Effector CD4-positive, alpha-beta T cell (primary cell): ENCODE results near the gene THBD. TPM values are rescaled to one million over a fixed set of nuclear protein-coding genes. Genes with fewer than 3 reads are reported as not detected.

Source experiments
- DNase-seq: peaks from one replicate; pipeline ENCODE4 v3.0.0-alpha.2; 2020
- total RNA-seq: gene quantifications from one replicate; lab custom pipeline; 2026; lab: John Stamatoyannopoulos, UW

Gene THBD, protein sequence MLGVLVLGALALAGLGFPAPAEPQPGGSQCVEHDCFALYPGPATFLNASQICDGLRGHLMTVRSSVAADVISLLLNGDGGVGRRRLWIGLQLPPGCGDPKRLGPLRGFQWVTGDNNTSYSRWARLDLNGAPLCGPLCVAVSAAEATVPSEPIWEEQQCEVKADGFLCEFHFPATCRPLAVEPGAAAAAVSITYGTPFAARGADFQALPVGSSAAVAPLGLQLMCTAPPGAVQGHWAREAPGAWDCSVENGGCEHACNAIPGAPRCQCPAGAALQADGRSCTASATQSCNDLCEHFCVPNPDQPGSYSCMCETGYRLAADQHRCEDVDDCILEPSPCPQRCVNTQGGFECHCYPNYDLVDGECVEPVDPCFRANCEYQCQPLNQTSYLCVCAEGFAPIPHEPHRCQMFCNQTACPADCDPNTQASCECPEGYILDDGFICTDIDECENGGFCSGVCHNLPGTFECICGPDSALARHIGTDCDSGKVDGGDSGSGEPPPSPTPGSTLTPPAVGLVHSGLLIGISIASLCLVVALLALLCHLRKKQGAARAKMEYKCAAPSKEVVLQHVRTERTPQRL
- not detected for total RNA-seq

DNA sequence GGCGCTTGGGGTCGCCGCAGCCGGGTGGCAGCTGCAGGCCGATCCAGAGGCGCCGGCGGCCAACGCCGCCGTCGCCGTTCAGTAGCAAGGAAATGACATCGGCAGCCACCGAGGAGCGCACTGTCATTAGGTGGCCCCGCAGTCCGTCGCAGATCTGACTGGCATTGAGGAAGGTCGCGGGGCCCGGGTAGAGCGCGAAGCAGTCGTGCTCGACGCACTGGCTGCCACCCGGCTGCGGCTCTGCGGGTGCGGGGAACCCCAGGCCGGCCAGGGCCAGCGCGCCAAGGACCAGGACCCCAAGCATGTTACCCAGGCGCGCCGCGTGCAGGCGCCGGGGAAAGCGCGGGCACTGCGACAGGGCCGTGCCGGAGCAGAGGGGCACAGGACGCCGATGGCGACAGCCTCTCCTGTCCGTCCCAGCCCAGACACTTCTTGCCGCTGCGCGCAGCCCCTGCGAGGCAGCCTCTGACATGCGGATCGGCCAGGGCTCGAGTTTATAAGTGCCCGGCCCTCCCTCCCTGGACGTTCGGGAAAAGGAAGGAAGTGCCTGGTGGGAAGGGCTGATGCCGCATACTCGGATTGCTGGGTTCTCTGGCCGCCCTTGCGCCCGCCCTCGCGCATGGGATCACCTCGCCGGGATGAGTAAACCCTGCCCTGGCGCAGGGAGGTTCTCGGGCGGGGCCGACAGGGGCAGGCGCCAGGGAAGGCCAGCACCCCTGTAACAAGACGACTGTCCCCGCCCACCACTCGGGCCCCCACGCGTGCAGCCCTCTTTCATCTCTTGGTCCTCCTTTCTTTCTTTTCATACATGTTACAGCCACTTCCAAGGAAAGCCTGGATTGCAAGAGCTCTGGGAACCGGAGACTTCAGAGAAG, at the start of gene THBD:
THBD (minus strand) TSS at position 472 of the 875 bp plus-strand sequence; CDS start at position 304, 168 bp downstream.
- no peak for DNase-seq

DNA sequence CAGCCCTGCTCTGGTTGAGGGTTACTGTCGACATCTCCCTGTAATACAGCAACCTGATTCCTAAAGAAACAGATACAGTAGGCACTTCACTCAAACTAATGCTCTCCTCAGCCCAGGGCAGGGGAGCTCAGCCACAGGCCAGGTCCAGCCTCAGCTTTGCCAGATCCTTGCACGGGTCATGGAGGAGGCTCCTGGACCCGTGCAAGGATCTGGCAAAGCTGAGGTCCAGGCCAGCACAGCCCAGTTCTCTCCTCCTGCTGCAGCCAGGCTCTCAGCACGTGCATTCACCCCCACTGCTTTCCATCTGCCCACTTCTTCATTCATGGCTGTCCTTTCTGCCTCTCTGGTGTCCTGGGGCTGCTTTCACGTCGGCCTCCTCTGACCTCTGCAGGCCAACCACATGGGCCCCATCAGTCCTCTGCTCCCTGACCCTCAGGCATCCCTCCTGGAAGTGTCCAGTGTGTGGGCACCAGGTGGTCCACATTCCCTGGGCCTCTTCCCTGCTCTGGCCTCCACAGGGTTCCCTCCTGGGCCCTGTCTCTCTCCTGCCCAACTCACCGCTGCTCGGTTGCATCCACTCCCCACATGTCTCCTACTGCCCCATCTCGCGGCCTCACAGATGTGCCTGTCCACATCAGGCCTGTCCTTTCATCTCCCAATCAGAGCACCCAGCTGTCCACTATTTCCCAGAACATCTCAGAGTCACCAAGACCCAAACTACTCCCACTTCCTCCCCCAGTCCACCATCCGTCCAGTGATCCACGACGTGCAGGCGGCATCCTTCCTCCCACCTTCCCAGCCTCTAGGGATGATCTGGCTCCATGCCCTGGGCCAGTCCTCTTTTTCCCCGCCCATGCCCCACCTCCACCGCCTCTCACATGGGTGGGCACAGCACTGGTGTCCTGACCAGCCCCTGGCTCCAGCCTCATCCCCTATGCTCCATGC, 48.4 kb upstream of the THBD start:
- no peak for DNase-seq

DNA sequence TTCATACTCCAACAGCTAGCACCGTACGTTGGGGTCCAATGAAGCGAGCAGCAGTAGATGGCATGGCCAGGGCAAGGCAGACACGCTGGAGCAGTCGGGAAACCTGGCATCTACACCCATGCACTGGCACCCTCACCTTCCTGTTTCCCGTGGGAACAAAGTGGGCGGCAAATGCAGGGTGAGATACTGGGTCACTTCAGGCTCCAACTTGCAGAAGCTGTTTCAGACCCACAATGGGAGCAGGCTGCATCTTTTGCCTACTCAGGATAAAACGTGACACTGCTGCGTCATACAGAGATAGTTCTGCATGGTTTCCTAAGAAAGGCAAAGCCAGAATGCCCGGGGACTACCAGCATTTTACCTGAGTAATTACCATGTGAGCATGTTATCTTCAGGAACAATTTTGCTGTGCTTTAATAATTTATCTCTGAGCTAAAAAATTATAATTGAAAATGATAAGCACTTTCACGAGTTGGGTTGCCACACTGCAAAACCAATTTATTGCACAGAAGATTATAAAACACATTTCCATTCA, 47.6 kb upstream of the THBD start:
- no peak for DNase-seq

DNA sequence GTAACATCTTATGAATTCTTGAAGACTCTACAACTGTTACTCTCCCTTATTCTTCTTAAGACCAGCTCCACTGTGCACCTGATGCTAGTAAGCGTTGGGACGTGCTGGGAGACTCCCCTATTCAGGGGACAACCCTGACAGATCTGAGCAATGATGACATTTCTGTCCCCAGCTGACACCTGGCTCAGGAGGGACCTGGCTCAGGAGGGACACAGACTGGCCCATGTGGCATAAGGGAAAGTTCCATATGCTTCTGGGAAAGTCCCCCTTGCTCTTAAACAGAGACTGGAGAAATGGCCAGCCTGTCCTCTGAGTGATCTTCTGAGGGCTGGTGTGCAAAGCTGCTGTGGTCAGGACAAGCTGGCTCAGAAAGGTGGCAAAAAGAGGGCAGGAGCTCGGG, 46.6 kb upstream of the THBD start:
- no peak for DNase-seq

DNA sequence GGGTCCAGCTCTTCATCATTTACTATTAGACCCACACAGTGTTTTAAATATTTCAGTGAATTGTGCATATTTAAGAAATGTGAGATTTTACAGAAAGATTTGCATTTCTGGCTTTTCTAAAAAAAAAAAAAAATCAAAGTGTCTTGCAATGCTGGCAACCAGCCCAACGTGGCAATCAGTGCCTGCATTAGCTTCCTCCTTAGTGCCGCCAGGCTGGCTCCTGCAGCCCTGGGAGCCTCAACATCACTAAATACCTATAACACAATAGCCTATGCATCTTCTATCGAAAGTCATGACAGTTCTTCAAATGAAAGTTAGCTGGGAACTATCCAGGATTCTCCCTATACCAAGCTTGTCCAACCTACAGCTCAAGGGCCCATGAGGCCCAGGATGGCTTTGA, 46.0 kb upstream of the THBD start:
- no peak for DNase-seq

DNA sequence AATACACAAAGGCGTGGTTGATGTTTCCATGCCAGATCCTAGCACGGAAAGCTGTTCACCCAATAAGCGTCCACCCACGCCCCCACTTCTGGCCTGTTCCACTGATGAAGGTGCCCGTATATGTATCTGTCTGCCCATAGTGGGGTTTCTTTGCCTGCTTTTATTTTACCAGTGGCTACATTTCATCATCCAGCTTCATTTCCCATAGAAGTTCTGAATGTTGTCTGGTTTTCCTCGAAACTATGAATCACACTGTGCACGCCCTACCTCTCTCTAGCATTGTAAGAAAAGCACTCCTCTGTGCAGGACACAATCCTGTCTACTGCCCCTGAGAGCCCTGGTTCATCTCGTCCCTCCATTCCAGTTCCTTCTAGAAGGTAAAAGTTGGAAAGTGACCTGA, 45.5 kb upstream of the THBD start:
- DNase-seq = no peak

DNA sequence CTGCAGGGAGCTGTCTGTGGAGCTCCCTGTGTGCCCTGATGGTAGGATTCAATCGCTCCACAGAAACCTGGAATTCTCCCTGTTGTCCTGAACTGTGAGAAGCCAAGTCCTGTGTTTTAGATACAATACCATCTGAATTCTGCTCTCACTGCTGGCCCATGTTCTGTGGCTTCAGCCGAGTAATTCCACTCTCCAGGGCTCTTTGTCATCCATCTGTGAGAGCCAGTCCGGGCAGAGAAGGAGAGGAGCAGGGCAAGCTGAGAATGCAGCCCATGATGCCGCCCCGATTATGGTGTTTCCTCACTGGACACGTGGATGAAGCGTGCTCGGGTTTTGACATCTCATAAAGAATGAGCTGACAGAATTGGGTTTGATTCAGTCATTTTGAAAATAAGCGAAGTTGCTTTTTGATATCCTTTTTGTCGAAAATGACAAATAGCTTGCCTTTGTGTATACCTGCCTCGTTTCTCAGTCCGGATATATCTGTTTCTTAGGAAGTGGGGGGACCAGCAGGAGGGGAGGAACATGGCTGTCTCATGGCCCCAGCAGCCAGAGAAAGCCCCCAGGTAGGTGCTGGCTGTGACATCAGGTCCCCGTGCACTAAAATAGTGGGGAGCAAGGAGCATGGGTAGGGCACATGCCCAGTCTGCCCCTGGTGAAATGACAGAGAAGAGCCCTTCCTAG, 44.9 kb upstream of the THBD start:
- no peak for DNase-seq

DNA sequence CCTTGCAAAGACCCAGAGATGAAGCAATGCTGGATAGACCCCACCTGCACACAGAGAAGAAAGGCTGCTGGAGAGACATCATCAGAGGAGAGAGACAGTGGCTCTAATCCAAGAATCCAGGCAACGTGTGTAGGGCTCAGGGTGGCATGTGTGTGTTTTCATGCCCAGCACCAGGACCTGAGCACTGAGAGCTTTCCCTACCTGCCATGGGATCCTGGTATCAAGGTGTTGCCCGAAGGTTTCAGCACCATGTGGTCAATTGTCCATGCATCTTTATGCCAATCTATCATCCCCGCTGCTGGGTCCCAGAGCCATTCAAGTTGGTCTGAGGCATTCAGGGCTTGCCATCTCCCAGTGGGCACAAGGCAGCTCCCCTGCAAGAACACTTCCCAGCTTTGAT, 44.1 kb upstream of the THBD start:
- DNase-seq = no peak

DNA sequence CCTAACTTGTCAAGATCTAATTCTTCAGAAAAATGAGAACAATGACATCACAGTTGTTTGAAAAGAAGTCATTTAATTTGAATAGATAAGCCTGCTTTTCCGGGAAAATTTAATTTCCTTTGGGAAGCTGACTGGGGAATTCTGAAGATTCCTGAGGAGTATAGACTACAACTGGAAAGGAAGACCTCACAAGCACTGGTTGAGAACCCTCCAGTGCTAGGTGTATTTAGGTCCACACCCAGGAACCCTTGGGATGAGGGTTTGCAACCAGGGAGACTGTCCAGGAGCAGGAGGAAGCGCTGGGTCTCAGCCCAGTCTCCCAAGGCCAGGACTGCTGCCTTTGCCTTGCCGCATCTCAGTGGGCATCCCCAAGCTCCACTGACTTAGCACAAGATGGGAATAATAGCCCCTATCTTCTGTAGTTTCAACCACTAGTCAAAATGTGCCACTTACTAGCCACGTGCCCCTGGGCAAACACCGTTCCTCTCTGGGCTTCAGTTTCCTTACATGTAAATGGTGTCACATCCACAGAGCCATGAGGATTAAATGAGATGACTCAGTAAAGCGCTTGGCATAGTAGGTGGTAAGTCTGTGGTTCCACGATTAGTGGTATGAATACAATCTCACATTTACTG, 43.5 kb upstream of the THBD start:
- DNase-seq = no peak

DNA sequence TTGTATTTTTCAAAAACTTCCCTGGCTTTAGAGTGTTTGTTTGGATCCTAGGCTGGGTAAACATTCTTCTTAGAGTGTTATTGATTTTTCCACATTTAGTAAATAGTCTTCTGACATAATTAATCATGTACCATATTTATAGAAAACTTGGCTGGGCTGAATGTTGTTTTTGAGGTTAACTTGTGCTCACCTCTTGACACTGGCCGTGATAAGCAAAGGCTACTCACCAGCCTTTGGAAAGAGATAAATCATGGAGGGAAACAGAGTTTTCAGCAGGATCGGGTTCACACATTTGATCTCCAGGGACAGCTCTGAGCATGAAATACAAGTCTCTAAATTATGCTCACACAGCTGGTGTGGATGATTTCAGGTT, 42.9 kb upstream of the THBD start:
- no peak for DNase-seq

DNA sequence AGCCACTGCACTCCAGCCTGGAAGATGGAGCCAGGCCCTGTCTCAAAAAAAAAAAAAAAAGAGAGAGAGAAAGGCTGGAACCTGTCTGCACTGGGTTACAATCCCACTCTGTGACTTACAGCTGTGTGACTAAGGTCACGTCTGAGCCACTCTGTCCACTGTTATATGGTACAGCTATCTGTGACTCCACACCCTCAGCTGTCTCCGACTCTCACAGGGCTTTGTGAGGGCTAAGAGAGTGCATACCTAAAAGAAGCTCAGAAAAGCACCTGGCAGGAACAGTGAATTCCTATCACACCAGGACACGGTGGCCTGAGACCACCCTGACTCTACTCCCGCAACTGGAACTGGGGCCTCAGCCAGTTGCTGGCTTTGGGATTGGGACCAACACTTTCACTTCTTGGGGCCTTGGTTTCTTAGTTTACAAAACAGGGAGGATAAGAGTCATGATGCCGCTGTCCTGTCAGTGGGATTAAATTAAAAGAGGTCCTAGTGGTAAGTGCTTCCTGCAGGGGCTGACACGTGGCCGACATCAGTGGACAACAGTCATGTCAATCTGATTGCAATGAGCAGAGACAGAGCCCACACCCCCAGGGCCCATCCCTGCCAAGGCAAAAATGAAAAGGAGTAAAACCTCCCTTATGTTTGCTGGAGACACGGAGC, 42.4 kb upstream of the THBD start:
- no peak for DNase-seq

DNA sequence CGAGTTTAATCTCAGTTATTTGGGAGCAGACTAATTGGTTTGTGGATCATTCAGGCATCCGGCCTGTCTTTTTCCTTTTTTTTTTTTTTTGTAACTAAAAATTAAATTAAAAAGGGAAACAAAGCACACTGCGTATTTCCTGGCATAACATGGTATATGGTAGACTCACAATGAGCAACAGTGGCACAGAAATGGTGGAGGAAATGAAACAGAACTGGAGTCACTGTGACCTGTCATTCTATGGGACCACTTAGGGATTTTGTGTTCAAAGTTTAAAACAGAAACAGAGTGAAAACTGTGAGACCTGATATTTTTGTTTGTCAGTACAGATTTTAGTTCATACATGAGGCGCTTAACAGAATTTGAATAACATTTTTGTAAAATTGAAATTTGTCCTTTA, 41.4 kb upstream of the THBD start:
- no peak for DNase-seq

DNA sequence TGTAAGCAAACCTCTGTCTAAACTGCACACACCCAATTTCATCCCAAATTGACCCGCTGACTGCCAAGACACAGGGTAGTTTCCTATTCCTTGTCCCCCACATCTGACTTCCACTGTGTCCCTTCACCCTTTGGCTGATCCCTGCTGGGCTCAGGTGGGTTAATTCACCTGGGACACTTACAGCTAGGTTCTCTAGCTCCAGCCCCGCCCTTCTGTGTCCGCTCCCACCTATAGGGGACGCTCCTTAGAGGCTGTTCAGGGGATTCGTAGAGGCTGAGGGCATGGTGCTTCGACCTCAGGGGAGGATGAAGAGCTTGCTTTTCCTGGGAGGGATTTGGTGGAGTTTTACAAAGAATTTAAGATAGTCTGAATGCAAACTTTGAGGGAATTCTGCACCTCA, 40.7 kb upstream of the THBD start:
- DNase-seq = no peak

DNA sequence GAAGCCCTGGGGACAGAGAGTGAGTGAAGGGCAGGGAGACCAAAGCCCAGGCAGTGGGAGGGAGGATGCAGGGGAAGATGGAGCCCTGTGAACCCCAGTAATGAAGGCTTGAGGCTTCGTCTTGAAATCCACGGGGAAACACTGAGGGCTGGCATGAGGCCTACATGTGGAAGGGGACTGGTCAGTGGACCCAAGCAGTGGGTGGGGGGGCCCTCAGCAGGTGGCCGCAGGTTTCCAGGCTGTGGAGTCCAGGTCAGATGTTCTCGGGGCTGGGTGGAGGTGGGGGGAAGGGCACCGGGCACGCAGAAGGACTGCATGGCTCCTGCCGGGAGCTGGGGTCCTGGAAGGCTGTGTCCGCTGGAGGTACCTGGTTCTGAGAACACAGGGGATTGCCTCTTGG, 39.4 kb upstream of the THBD start:
- no peak for DNase-seq

DNA sequence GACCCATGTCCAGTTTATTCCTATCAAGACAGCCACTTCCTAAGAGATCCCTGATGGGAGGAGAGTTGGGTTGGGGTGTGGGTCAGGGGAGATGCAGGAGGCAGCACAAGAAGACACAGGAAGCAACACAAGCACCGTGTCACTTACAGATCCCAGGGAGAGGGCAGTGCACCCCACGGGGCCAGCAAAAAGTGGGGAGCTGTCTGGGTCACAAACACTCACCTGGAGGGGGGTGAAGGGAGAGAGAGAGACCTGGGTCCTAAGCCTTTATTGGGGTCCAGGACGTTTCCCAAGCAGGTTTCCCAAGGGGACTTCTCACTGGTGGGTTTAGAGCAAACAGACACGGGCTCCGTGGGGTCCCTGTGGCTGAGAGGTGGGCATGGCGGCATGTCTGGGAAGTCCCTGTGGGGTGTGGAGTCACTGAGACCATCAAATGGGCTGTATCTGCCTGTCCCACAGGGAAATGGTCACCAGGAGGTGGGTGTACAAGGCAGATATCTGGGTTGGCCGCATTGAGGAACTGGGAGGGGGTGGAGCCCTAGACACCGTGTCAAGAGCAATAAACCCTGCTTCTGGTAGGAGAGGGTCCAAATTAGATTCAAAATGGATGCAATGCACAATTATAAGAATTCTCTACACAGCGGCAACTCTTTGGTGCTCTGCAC, 38.2 kb upstream of the THBD start:
- DNase-seq = no peak

DNA sequence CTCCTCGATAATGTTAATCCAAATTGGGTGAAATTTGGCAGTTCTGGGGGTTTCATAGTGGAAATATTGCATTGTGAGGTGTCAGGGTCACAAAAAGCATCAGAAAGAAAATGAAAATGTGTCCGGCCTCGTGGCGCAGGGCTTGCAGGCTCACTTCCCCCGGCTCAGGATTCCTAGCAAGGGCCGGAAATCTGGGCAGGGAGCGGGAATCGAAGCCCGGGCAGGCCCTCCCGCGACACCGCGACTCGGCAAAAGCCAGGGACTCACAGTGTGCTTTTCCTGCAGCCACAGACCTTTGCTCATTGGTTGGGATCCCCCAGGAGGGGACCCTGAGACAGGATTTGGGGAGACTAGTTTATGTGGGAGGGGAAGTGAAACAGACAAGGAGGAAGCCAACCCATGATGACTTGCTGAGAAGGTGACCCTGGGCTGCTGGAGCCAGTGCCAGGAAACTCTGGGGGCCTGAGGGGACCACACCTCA, 37.5 kb upstream of the THBD start:
- DNase-seq = no peak

DNA sequence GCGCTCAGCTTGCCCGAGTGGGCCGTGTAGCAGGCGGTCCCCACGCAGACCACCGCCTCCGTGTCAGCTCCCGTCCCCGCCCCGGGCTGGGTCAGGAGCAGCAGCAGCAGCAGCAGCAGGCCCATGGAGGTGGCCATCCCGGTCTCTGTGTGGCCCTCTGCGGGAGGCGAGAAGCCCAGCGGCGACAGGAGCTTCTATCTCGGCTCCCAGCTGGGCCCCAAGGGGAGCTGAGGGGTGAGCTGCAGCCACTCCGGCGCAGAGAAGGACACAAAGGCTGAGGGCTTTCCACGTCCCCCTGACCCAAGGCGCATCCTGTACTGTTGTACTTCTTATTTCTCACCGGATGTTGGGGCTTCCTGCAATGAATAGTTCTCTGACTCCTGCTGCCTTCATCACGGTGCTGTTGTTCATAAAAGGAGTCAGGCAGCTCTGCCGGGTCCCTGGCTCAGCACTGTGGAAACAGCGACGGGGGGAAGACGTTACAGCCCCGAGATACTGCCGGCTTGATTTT, 36.6 kb upstream of the THBD start, which contains the start of gene CD93:
CD93 (minus strand) TSS at position 269 of the 511 bp plus-strand sequence; CDS start at position 137, 132 bp downstream.
- no peak for DNase-seq

DNA sequence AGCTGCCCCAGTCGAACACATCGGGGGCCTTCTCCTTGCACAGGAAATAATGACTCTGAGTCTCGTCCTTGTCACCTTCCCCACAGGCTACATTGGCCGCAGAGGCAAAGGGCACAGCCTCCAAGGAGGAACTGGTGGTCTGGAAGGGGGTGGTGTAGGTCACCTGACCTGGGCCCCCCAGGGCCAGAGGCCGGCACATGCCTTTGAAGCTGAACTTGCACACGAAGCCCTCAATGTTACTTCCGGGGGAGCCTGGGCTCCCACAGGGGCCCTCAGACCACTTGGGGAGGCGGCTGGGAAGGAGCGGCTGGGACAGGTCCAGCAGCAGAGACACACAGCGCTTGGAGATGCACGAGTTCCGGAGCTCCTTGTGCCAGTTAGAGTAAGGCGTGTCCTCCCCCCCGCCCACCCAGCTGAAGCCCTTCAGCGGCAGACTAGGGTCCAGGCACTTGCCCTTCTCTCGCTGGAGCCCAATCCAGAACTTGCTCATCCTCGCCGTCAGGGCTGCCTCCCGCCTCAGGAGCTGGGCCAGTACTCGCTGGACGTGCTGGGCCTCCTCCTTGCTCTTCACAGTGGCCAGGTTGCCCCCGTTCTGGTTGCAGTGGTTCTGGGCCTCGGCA, 36.1 kb upstream of the THBD start:
- DNase-seq = no peak

DNA sequence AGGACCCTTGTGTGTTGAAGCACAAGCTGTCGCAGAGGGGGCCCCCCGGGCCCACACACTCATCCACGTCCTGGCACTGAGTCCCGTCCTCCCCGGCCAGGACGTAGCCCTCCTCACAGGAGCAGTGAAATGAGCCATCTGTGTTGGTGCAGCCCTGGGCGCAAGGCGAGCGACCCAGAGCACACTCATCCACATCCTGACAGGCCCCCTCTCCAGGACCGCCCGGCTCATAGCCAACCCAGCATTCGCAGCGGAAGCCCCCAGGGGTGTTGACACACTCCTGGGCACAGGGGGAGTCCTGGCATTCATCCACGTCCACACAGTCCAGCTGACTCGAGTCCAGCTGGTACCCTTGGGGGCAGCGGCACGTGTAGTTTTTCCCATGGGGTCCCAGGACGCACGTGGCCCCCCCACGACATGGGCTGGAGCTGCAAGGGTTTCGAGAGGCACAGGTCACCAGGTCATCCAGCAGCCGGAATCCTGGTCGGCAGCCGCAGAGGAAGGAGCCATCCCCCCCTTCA, 35.4 kb upstream of the THBD start:
- DNase-seq = no peak
